ENCODE data around the gene WASHC3.

DNA sequence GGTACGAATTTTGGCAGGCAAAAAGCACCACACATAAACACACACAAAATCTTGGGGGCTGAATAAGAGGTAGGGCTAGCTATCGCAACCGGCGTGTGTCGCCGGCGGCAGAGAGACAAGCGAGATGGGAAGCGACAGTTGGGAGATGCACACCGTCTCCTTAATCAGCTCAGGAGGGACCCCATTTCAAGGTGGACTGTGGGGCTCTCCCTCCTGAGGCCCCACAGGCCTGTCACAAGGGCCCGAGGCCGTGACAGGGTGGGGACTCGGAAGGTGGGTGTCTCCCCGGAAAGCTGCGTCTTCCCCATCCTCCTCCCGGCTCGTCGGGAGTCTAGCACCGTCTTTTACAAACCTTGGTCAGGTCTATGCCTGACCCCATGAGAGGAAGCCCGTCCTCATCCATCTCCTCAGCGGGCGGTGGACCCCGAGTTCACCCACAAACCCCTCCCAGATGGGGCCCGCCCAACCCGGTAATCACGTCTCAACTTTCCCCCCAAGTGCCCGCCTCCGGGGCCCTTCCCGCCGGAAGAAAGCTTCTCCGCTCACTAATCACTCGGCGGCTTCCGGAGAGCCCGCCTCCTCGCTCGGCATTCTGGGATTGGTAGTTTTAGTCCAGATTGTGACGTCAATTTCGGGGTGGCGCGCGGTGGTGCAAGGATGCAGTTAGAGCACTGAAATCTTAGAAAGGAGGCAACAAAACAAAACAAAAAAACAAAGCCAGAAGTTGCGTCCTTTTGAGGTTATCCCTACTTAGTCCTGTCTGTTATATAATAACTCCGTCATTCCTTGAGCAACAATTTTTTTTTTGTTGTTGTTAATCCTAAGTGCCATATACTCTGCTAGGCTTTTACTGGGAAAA lies at the start of gene WASHC3:
- TF ChIP-seq POLR2A (IDR thresholded peaks at IDR 0.05), result peak; percentile 48 to 63
- TF ChIP-seq, protein P1, sequence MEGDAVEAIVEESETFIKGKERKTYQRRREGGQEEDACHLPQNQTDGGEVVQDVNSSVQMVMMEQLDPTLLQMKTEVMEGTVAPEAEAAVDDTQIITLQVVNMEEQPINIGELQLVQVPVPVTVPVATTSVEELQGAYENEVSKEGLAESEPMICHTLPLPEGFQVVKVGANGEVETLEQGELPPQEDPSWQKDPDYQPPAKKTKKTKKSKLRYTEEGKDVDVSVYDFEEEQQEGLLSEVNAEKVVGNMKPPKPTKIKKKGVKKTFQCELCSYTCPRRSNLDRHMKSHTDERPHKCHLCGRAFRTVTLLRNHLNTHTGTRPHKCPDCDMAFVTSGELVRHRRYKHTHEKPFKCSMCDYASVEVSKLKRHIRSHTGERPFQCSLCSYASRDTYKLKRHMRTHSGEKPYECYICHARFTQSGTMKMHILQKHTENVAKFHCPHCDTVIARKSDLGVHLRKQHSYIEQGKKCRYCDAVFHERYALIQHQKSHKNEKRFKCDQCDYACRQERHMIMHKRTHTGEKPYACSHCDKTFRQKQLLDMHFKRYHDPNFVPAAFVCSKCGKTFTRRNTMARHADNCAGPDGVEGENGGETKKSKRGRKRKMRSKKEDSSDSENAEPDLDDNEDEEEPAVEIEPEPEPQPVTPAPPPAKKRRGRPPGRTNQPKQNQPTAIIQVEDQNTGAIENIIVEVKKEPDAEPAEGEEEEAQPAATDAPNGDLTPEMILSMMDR (IDR thresholded peaks at IDR 0.05), result no peak
